Activated CD8-positive, alpha-beta T cell treated with anti-CD3 and anti-CD28 coated beads for 36 hours (primary cell): ENCODE results near the gene TSC22D1. TPM values are rescaled to one million over a fixed set of nuclear protein-coding genes. Genes with fewer than 3 reads are reported as not detected.

Experiments
- ATAC-seq: fragments of 200-7000 bp; cut with Tn5 transposase; one replicate; pipeline ENCODE4 v1.10.0; 2021; ENCODE audit warnings: mild to moderate bottlenecking, moderate library complexity
- CTCF ChIA-PET: fragments of 350-600 bp; sonication (Branson Sonifier 250); formaldehyde crosslinking; loops from one replicate; lab custom pipeline; 2021; ENCODE audit warnings: antibody characterized with exemption; lab: Charles Lee
- POLR2A ChIA-PET: fragments of 350-600 bp; sonication (Branson Sonifier 250); formaldehyde crosslinking; loops from one replicate; lab custom pipeline; 2021; ENCODE audit warnings: antibody characterized with exemption; lab: Charles Lee
- DNase-seq: peaks from one replicate; pipeline ENCODE4 v3.0.0-alpha.2; 2020
- H3K27ac Mint-ChIP-seq: one replicate; pipeline ENCODE4 v1.8.0; 2021; ENCODE audit warnings: mild to moderate bottlenecking, mixed read lengths
- H3K27me3 Mint-ChIP-seq: one replicate; pipeline ENCODE4 v1.8.0; 2021; ENCODE audit warnings: mixed read lengths
- H3K36me3 Mint-ChIP-seq: one replicate; pipeline ENCODE4 v1.8.0; 2021; ENCODE audit warnings: low read depth, mixed read lengths
- H3K4me1 Mint-ChIP-seq: one replicate; pipeline ENCODE4 v1.8.0; 2021; ENCODE audit warnings: low read depth, mixed read lengths
- H3K4me3 Mint-ChIP-seq: one replicate; pipeline ENCODE4 v1.8.0; 2021; ENCODE audit warnings: mild to moderate bottlenecking, moderate library complexity, mixed read lengths
- H3K9me3 Mint-ChIP-seq: one replicate; pipeline ENCODE4 v1.8.0; 2021; ENCODE audit warnings: mixed read lengths
- CTCF ChIP-seq: fragments of 200-600 bp; IDR thresholded peaks from one replicate; pipeline ENCODE4 v1.8.0; 2022; ENCODE audit warnings: antibody characterized with exemption, mild to moderate bottlenecking
- intact Hi-C: fragments of 100-400 bp; cut with micrococcal nuclease; formaldehyde crosslinking; loops from one replicate; pipeline ENCODE4 v1.10.0; 2022
- total RNA-seq, 2 experiments: library from RNA; stranded (reverse); gene quantifications; one replicate each; pipeline ENCODE4 v1.2.3, GENCODE V29; 2021

Gene TSC22D1
- total RNA-seq, 2 experiments from 2014 or later = 7.6 to 9.6 TPM

- ATAC-seq (no peak), DNase-seq (no peak)
- intact Hi-C loops = no loop called here
- ChIA-PET CTCF (no interaction called here), POLR2A (interaction anchor here (0.5 kb wide), 1 partner anchor 18 kb away, joined by 3 read pairs; no protein-coding TSS in a partner anchor)
- Mint-ChIP-seq H3K4me3 (no peak overlapping the region), H3K4me1 (no peaks in the 10 kb centered on the region), H3K9me3 (no peaks in the 10 kb centered on the region), H3K27ac (no peak overlapping the region), H3K27me3 (no peaks in the 10 kb centered on the region), H3K36me3 (no peaks in the 10 kb centered on the region)
- TF ChIP-seq CTCF = no peak
Measured at GRCh38 chr13:44386913-44387556, 189.1 kb downstream of the TSC22D1 start.

GRCh38 chr13:44385847-44386246, 190.3 kb downstream of the TSC22D1 start:
- H3K27me3 Mint-ChIP-seq = no peaks in the 10 kb centered on the region
- ATAC-seq = no peak
- no peak for TF ChIP-seq CTCF
- H3K4me1 Mint-ChIP-seq = no peaks in the 10 kb centered on the region
- DNase-seq = no peak
- intact Hi-C loops = no loop called here
- H3K36me3 Mint-ChIP-seq = no peaks in the 10 kb centered on the region
- H3K4me3 Mint-ChIP-seq = no peak overlapping the region
- CTCF ChIA-PET = no interaction called here
- H3K9me3 Mint-ChIP-seq = no peaks in the 10 kb centered on the region
- POLR2A ChIA-PET = no interaction called here
- H3K27ac Mint-ChIP-seq = no peak overlapping the region

- intact Hi-C loops = no loop called here
- Mint-ChIP-seq H3K27ac (no peak overlapping the region), H3K4me1 (no peaks in the 10 kb centered on the region), H3K27me3 (no peaks in the 10 kb centered on the region), H3K36me3 (no peaks in the 10 kb centered on the region), H3K9me3 (no peaks in the 10 kb centered on the region), H3K4me3 (no peak overlapping the region)
- ATAC-seq = no peak
- no peak for DNase-seq
- ChIA-PET CTCF (no interaction called here), POLR2A (no interaction called here)
- no peak for TF ChIP-seq CTCF
Measured at GRCh38 chr13:44385401-44385800, 190.7 kb downstream of the TSC22D1 start.

GRCh38 chr13:44384778-44385177, 191.4 kb downstream of the TSC22D1 start:
- ATAC-seq (no peak), DNase-seq (no peak)
- TF ChIP-seq CTCF = no peak
- no peak overlapping the region for H3K4me3 Mint-ChIP-seq
- no peaks in the 10 kb centered on the region for H3K4me1 Mint-ChIP-seq
- H3K9me3 Mint-ChIP-seq = no peaks in the 10 kb centered on the region
- no peaks in the 10 kb centered on the region for H3K36me3 Mint-ChIP-seq
- no peak overlapping the region for H3K27ac Mint-ChIP-seq
- ChIA-PET CTCF (no interaction called here), POLR2A (no interaction called here)
- no peaks in the 10 kb centered on the region for H3K27me3 Mint-ChIP-seq
- intact Hi-C loops = no loop called here

- H3K27me3 Mint-ChIP-seq = no peaks in the 10 kb centered on the region
- no peak overlapping the region for H3K27ac Mint-ChIP-seq
- no peak overlapping the region for H3K4me3 Mint-ChIP-seq
- no peak for DNase-seq
- no peak for TF ChIP-seq CTCF
- H3K9me3 Mint-ChIP-seq = no peaks in the 10 kb centered on the region
- no peaks in the 10 kb centered on the region for H3K4me1 Mint-ChIP-seq
- no peaks in the 10 kb centered on the region for H3K36me3 Mint-ChIP-seq
- intact Hi-C loops = no loop called here
- CTCF ChIA-PET = interaction anchor here (0.6 kb wide), 1 partner anchor 478 kb away, joined by 3 read pairs; no protein-coding TSS in a partner anchor
- POLR2A ChIA-PET = no interaction called here
- no peak for ATAC-seq
Measured at GRCh38 chr13:44383945-44384344, 192.2 kb downstream of the TSC22D1 start.
